HEK293T (cell line): Measurements from ENCODE around the gene PAFAH2.

Source experiments
- CTCF ChIA-PET: fragments of 350-600 bp; formaldehyde crosslinking; extraction: SDS; loops from one replicate; lab custom pipeline; 2021; ENCODE audit warnings: antibody characterized with exemption, inconsistent platforms; lab: Yijun Ruan, JAX
- POLR2A ChIA-PET: fragments of 350-600 bp; formaldehyde crosslinking; extraction: SDS; loops from one replicate; lab custom pipeline; 2020; ENCODE audit warnings: antibody characterized with exemption, inconsistent platforms; lab: Yijun Ruan, JAX
- DNase-seq: peaks from one replicate; pipeline ENCODE4 v3.0.0; 2012; ENCODE audit warnings: mixed read lengths; ENCODE audit errors: extremely low spot score
- ARNT ChIP-seq: fragments of 450-650 bp; IDR thresholded peaks from 2 replicates; pipeline ENCODE4 v1.6.1; 2017; ENCODE audit warnings: mild to moderate bottlenecking
- BHLHE40 ChIP-seq: fragments of 450-650 bp; IDR thresholded peaks from 2 replicates; pipeline ENCODE4 v1.6.1; 2016; ENCODE audit warnings: mild to moderate bottlenecking, moderate library complexity, borderline replicate concordance
- CTBP1 ChIP-seq: fragments of 450-650 bp; IDR thresholded peaks from 2 replicates; pipeline ENCODE4 v1.6.1; 2016; ENCODE audit warnings: borderline replicate concordance
- ELF4 ChIP-seq: fragments of 450-650 bp; IDR thresholded peaks from 2 replicates; pipeline ENCODE4 v1.6.1; 2017; ENCODE audit warnings: antibody characterized with exemption
- FOXA1 ChIP-seq: fragments of 450-650 bp; IDR thresholded peaks from 2 replicates; pipeline ENCODE4 v1.6.1; 2016; ENCODE audit warnings: mild to moderate bottlenecking
- FOXK2 ChIP-seq: fragments of 450-650 bp; IDR thresholded peaks from 2 replicates; pipeline ENCODE4 v1.6.1; 2016; ENCODE audit warnings: mild to moderate bottlenecking
- FOXM1 ChIP-seq: fragments of 450-650 bp; IDR thresholded peaks from 2 replicates; pipeline ENCODE4 v1.6.1; 2017; ENCODE audit warnings: mild to moderate bottlenecking, borderline replicate concordance
- HDGF ChIP-seq: fragments of 450-650 bp; IDR thresholded peaks from 2 replicates; pipeline ENCODE4 v1.6.1; 2017; ENCODE audit warnings: antibody characterized with exemption, borderline replicate concordance
- L3MBTL2 ChIP-seq: fragments of 450-650 bp; conservative IDR thresholded peaks from 2 replicates; pipeline ENCODE4 v1.6.1; 2016; ENCODE audit warnings: mild to moderate bottlenecking
- LEF1 ChIP-seq: fragments of 450-650 bp; IDR thresholded peaks from 2 replicates; pipeline ENCODE4 v1.6.1; 2017; ENCODE audit warnings: mild to moderate bottlenecking, borderline replicate concordance
- NFRKB ChIP-seq: fragments of 450-650 bp; IDR thresholded peaks from 2 replicates; pipeline ENCODE4 v1.6.1; 2016; ENCODE audit warnings: mild to moderate bottlenecking, moderate library complexity
- SP1 ChIP-seq: fragments of 450-650 bp; IDR thresholded peaks from 2 replicates; pipeline ENCODE4 v1.6.1; 2017
- SUZ12 ChIP-seq: fragments of 450-650 bp; IDR thresholded peaks from 2 replicates; pipeline ENCODE4 v1.6.1; 2016; ENCODE audit warnings: mild to moderate bottlenecking
- TARDBP ChIP-seq: fragments of 450-650 bp; IDR thresholded peaks from 2 replicates; pipeline ENCODE4 v1.6.1; 2016
- ZNF384 ChIP-seq: fragments of 450-650 bp; IDR thresholded peaks from 2 replicates; pipeline ENCODE4 v1.6.1; 2016
- TF ChIP-seq, protein P1 (sequence below): fragments of 450-650 bp; IDR thresholded peaks from 2 replicates; pipeline ENCODE4 v1.6.1; 2016

Gene PAFAH2

GRCh38 chr1:26044971-26045721, 47.3 kb upstream of the PAFAH2 start:
- no peak for DNase-seq
- CTCF ChIA-PET = interaction anchor here (3.2 kb wide), 1 partner anchor 9 kb away, joined by 12 read pairs; no protein-coding TSS in a partner anchor
- TF ChIP-seq HDGF (no peak), FOXK2 (no peak), ELF4 (no peak), NFRKB (no peak), FOXM1 (no peak), FOXA1 (no peak), TARDBP (no peak), CTBP1 (no peak), ZNF384 (no peak), SP1 (no peak), SUZ12 (no peak)
- TF ChIP-seq, protein P1, sequence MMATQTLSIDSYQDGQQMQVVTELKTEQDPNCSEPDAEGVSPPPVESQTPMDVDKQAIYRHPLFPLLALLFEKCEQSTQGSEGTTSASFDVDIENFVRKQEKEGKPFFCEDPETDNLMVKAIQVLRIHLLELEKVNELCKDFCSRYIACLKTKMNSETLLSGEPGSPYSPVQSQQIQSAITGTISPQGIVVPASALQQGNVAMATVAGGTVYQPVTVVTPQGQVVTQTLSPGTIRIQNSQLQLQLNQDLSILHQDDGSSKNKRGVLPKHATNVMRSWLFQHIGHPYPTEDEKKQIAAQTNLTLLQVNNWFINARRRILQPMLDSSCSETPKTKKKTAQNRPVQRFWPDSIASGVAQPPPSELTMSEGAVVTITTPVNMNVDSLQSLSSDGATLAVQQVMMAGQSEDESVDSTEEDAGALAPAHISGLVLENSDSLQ = no peak
- POLR2A ChIA-PET = interaction anchor here (1.1 to 2.7 kb wide), 3 partner anchors 9 to 125 kb away, joined by 4 to 14 read pairs (median 4); partner anchors contain the start of gene ZNF593

GRCh38 chr1:26044414-26044813, 46.6 kb upstream of the PAFAH2 start:
- DNase-seq = no peak
- ChIA-PET POLR2A (interaction anchor here (1.1 to 2.7 kb wide), 2 partner anchors 9 to 125 kb away, joined by 4 to 14 read pairs; partner anchors contain the start of gene ZNF593), CTCF (interaction anchor here (1.3 to 3.2 kb wide), 2 partner anchors 8 to 125 kb away, joined by 3 to 12 read pairs; partner anchors contain the start of gene ZNF593)
- TF ChIP-seq CTBP1 (no peak), L3MBTL2 (no peak), BHLHE40 (no peak), FOXK2 (no peak), SP1 (no peak), TARDBP (no peak), ZNF384 (no peak), FOXA1 (no peak), HDGF (no peak), NFRKB (no peak), FOXM1 (no peak), ELF4 (no peak), SUZ12 (no peak), LEF1 (no peak), ARNT (no peak)
- TF ChIP-seq, protein P1 = no peak

GRCh38 chr1:26043765-26044164, 45.9 kb upstream of the PAFAH2 start:
- TF ChIP-seq BHLHE40 = no peak
- TF ChIP-seq SP1 = no peak
- no peak for TF ChIP-seq HDGF
- TF ChIP-seq FOXM1 = no peak
- no peak for TF ChIP-seq ZNF384
- no peak for TF ChIP-seq L3MBTL2
- no peak for TF ChIP-seq CTBP1
- no peak for TF ChIP-seq ARNT
- TF ChIP-seq, protein P1 = no peak
- no peak for DNase-seq
- POLR2A ChIA-PET = interaction anchor here (1.1 to 2.7 kb wide), 2 partner anchors 8 to 126 kb away, joined by 4 to 14 read pairs; partner anchors contain the start of gene ZNF593
- CTCF ChIA-PET = interaction anchor here (1.3 kb wide), 1 partner anchor 126 kb away, joined by 3 read pairs; the partner anchor contains the start of gene ZNF593

DNA sequence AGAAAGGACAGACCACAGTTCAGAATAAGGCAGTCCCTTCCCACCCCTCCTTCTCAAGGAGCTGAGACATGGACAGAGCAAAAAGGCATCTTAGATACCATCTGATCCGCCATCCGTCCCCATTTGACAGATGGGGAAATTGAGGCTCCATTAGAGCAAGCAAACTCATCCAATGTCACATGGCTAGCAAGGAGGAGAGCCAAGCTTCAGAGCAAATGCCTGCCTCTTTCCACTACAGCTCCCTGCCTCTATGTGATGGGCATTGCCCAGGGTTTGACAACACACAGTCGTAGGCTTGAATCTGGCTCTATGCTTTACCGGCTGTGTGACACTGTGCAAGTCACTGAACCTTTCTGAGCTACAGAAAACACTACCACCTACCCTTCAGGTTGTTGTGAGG, 44.1 kb upstream of the PAFAH2 start:
- no peak for TF ChIP-seq ELF4
- TF ChIP-seq FOXM1 = no peak
- TF ChIP-seq, protein P1 = no peak
- TF ChIP-seq L3MBTL2 = no peak
- TF ChIP-seq CTBP1 = no peak
- TF ChIP-seq HDGF = no peak
- no peak for TF ChIP-seq FOXK2
- POLR2A ChIA-PET = interaction anchor here (1.1 kb wide), 1 partner anchor 44 kb away, joined by 3 read pairs; the partner anchor contains the start of gene PAFAH2
- CTCF ChIA-PET = no interaction called here
- no peak for DNase-seq

GRCh38 chr1:26041401-26041800, 43.5 kb upstream of the PAFAH2 start:
- TF ChIP-seq TARDBP (no peak), ZNF384 (no peak), CTBP1 (no peak), HDGF (no peak), FOXM1 (no peak), FOXA1 (no peak), SP1 (no peak), SUZ12 (no peak), ELF4 (no peak), FOXK2 (no peak), NFRKB (no peak), ARNT (no peak), L3MBTL2 (no peak), LEF1 (no peak), BHLHE40 (no peak)
- TF ChIP-seq, protein P1 = no peak
- CTCF ChIA-PET = no interaction called here
- DNase-seq = no peak
- POLR2A ChIA-PET = interaction anchor here (1.1 kb wide), 1 partner anchor 44 kb away, joined by 3 read pairs; the partner anchor contains the start of gene PAFAH2
